ENCODE data around the gene JTB.

GRCh38 chr1:153970346-153970745 is 7.1 kb downstream of the JTB start:
- TF ChIP-seq POLR2A (IDR thresholded peaks at IDR 0.05; ENCODE audit: low read depth, low read length) (no peak), TAF1 (IDR thresholded peaks at IDR 0.05; ENCODE audit: borderline replicate concordance, low read depth, low read length) (no peak), POLR2AphosphoS5 (IDR thresholded peaks at IDR 0.05; ENCODE audit: low read depth, low read length) (no peak)
